HG02981 (cell line): ENCODE results near the gene TDRD15.
"Not testable (repeated sequence)": the region's sequence is repeated elsewhere in the genome, so short reads cannot be mapped to it uniquely, and the experiment has no call there.

ENCODE experiments used
- ATAC-seq: cut with Tn5 transposase; IDR thresholded peaks from one replicate; pipeline ENCODE4 v1.9.1; 2021; ENCODE audit warnings: mild to moderate bottlenecking, moderate library complexity; ENCODE audit not compliant: unreplicated experiment

Gene TDRD15

GRCh38 chr2:21142149-21142548 is 18.4 kb downstream of the TDRD15 start:
- no peak for ATAC-seq

- ATAC-seq: no peak
Measured at GRCh38 chr2:21146638-21147037, 22.9 kb downstream of the TDRD15 start.

- no peak for ATAC-seq
Measured at GRCh38 chr2:21148718-21149117, 24.9 kb downstream of the TDRD15 start.

- ATAC-seq: not testable (repeated sequence)
Measured at GRCh38 chr2:21151234-21151633, 27.5 kb downstream of the TDRD15 start.

GRCh38 chr2:21155365-21156136 is 31.8 kb downstream of the TDRD15 start:
- no peak for ATAC-seq

- ATAC-seq: no peak
Measured at GRCh38 chr2:21161122-21161521, 37.4 kb downstream of the TDRD15 start.

- ATAC-seq: no peak
Measured at GRCh38 chr2:21161832-21162614, 38.3 kb downstream of the TDRD15 start.

GRCh38 chr2:21162615-21162878 is 38.8 kb downstream of the TDRD15 start:
- ATAC-seq: no peak

GRCh38 chr2:21163213-21163612 is 39.4 kb downstream of the TDRD15 start:
- ATAC-seq: no peak

- no peak for ATAC-seq
Measured at GRCh38 chr2:21165350-21165749, 41.6 kb downstream of the TDRD15 start.

- ATAC-seq: no peak
Measured at GRCh38 chr2:21175895-21176646, 52.3 kb downstream of the TDRD15 start.

- no peak for ATAC-seq
Measured at GRCh38 chr2:21181957-21182356, 58.2 kb downstream of the TDRD15 start.

- no peak for ATAC-seq
Measured at GRCh38 chr2:21183306-21183705, 59.5 kb downstream of the TDRD15 start.

- ATAC-seq: no peak
Measured at GRCh38 chr2:21183726-21184125, 60.0 kb downstream of the TDRD15 start.

GRCh38 chr2:21191535-21191934 is 67.8 kb downstream of the TDRD15 start:
- ATAC-seq: no peak
